Gastroesophageal sphincter (tissue), 3 donors: ENCODE measurements around the gene DOLPP1.

ENCODE experiments used
- CTCF ChIP-seq, 4 experiments: fragments of 200-600 bp in 2 of 4; fragments of 450-650 bp in 2 of 4; sonication (generic) in 1 of 4; IDR thresholded peaks; one replicate each; pipeline ENCODE4 v1.5.1; 2017 to 2019; ENCODE audit warnings: antibody characterized with exemption in 4 of 4, mild to moderate bottlenecking in 2 of 4, moderate library complexity in 2 of 4
- EP300 ChIP-seq: sonication (generic); formaldehyde crosslinking; IDR thresholded peaks from one replicate; pipeline ENCODE4 v1.6.1; 2017; ENCODE audit warnings: antibody characterized with exemption, mild to moderate bottlenecking
- POLR2A ChIP-seq, 2 donors: fragments of 450-650 bp; IDR thresholded peaks; one replicate each; pipeline ENCODE4 v1.6.1; 2017; ENCODE audit warnings: antibody characterized with exemption in 2 of 2, mild to moderate bottlenecking in 2 of 2, moderate library complexity in 1 of 2
- POLR2AphosphoS5 ChIP-seq: sonication (generic); formaldehyde crosslinking; IDR thresholded peaks from one replicate; pipeline ENCODE4 v1.6.1; 2017; ENCODE audit warnings: antibody characterized with exemption

GRCh38 chr9:129054163-129054851 is 26.6 kb upstream of the DOLPP1 start:
- TF ChIP-seq EP300: no peak
- no peak for TF ChIP-seq CTCF (IDR thresholded peaks at IDR 0.05)
- TF ChIP-seq POLR2A (IDR thresholded peaks at IDR 0.05): no peak
- TF ChIP-seq POLR2AphosphoS5: no peak
